GM12865 (cell line): ENCODE measurements around the gene FLYWCH1.

Experiments used
- DNase-seq: peaks from one replicate; pipeline ENCODE4 v3.0.0; 2010; ENCODE audit warnings: low read depth
- H3K4me3 ChIP-seq: 2 replicates; pipeline ENCODE4 v1.5.1; 2011; ENCODE audit warnings: mild to moderate bottlenecking, low read depth, low read length, control low read depth
- CTCF ChIP-seq: IDR thresholded peaks from 2 replicates; pipeline ENCODE4 v1.5.1; 2011; ENCODE audit warnings: low read length, control low read depth, low read depth, inconsistent platforms; ENCODE audit not compliant: insufficient read depth; ENCODE audit errors: missing control alignments

The FLYWCH1 gene

GRCh38 chr16:2969545-2970521, 58.1 kb downstream of the FLYWCH1 start:
- TF ChIP-seq CTCF = peak; percentile 70
- peak; percentile 86 for DNase-seq
- H3K4me3 ChIP-seq = peak overlapping the region; percentile 76

DNA sequence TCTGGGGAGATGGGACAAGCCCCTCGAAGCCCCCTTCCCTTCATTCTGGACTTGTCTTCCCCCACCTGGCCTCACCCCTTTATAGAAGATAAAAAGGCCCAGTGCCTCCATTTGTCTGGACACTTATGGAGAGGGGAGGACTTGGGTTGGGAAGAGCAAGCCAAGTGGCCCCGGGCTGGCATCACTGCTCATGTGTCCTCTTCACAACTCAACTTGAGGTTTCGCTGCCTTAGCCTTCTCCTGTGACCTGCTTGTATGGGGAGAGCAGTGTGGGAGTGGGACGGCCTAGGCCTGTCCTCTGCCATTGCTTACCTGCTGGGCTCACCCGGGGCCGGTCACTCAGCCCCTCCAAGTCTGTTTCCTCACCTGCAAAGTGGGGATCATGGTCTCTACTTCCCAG, 58.8 kb downstream of the FLYWCH1 start:
- H3K4me3 ChIP-seq = peak overlapping the region; percentile 76
- no peak for DNase-seq
- no peak for TF ChIP-seq CTCF

- H3K4me3 ChIP-seq = no peak overlapping the region
- no peak for DNase-seq
- no peak for TF ChIP-seq CTCF
Observed at GRCh38 chr16:2971134-2971984, 59.6 kb downstream of the FLYWCH1 start.

- no peak for DNase-seq
- no peak for TF ChIP-seq CTCF
- H3K4me3 ChIP-seq = no peak overlapping the region
Observed at GRCh38 chr16:2971985-2972784, 60.5 kb downstream of the FLYWCH1 start.

DNA sequence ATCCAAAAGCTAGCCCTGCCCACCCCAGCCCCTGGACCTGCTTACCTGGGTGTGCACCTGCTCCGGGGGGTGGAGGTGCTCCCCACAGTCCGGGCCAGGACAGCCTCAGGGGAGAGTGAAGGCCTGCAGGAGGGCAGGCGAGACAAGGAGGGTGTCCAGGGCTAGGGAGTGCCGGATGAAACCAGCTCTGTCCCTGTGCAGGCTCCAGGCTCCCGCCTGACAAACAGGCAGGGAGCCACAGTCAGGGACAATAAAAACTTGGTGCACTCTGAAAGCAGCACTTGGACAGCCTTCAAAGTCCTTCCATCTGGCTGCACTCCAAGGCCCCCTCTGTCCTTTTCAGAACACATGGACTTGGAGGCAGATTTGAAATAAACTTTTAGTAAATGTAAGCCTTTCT, 61.4 kb downstream of the FLYWCH1 start:
- DNase-seq = no peak
- H3K4me3 ChIP-seq = no peak overlapping the region
- no peak for TF ChIP-seq CTCF

- no peak for TF ChIP-seq CTCF
- DNase-seq = no peak
- no peak overlapping the region for H3K4me3 ChIP-seq
Observed at GRCh38 chr16:2973605-2974318, 62.0 kb downstream of the FLYWCH1 start.
